VCaP (cell line): ENCODE data around the gene TPM2.
A peak's percentile ranks its signal among the peaks of the same experiment; 100 is the strongest.

ENCODE experiments used
- H3K27ac ChIP-seq: fragments of 450-650 bp; 2 replicates; pipeline ENCODE4 v1.5.1; 2017
- CTCF ChIP-seq: fragments of 450-650 bp; conservative IDR thresholded peaks from 2 replicates; pipeline ENCODE4 v1.5.1; 2017; ENCODE audit warnings: mild to moderate bottlenecking, moderate library complexity

Gene TPM2

GRCh38 chr9:35689542-35690293 lies at the start of gene TPM2:
TPM2 (minus strand) TSS chr9:35689925; CDS start chr9:35689817, 108 bp downstream.
- H3K27ac ChIP-seq, result peak within 1 kb of the TSS; percentile 86
- TF ChIP-seq CTCF, result no peak

- no peak for TF ChIP-seq CTCF
- H3K27ac ChIP-seq, result no peak overlapping the region
Observed at GRCh38 chr9:35738924-35739323, 49.2 kb upstream of the TPM2 start.

- TF ChIP-seq CTCF, result no peak
- no peak overlapping the region for H3K27ac ChIP-seq
Observed at GRCh38 chr9:35738186-35738585, 48.5 kb upstream of the TPM2 start.

- no peak for TF ChIP-seq CTCF
- no peak overlapping the region for H3K27ac ChIP-seq
Observed at GRCh38 chr9:35737143-35737542, 47.4 kb upstream of the TPM2 start.

GRCh38 chr9:35736201-35736633 lies 46.5 kb upstream of the TPM2 start:
- peak; percentile 95 for TF ChIP-seq CTCF
- 0 out of 2 replicates have a peak overlapping the region, but pooled peaks have one; percentile 12 for H3K27ac ChIP-seq

GRCh38 chr9:35734096-35734495 lies 44.4 kb upstream of the TPM2 start:
- peak overlapping the region; percentile 96 for H3K27ac ChIP-seq

More at GRCh38 chr9:35734096-35734495, 44.4 kb upstream of the TPM2 start:
- no peak for TF ChIP-seq CTCF
